SK-N-SH (cell line): ENCODE data around the gene RALY. TPM values are rescaled to one million over a fixed set of nuclear protein-coding genes. Genes with fewer than 3 reads are reported as not detected.

Experiments used
- CTCF ChIA-PET: fragments of 300-600, 350-600 bp; formaldehyde crosslinking; extraction: SDS; loops from one replicate; lab custom pipeline; 2021; lab: Yijun Ruan, JAX
- POLR2A ChIA-PET: fragments of 350-600 bp; sonication (Branson Sonifier 250); formaldehyde crosslinking; extraction: SDS; loops from one replicate; lab custom pipeline; 2020; ENCODE audit warnings: antibody characterized with exemption, inconsistent platforms; lab: Yijun Ruan, JAX
- DNase-seq: peaks from one replicate; pipeline ENCODE4 v3.0.0; 2012
- H2AFZ ChIP-seq: fragments of 200-600 bp; sonication (generic); 2 replicates; pipeline ENCODE4 v1.8.1; 2016; ENCODE audit warnings: antibody characterized with exemption, mild to moderate bottlenecking, low read depth
- H3F3A ChIP-seq: fragments of 200-600 bp; sonication (generic); replicated peaks from 2 replicates; pipeline ENCODE3; 2016; ENCODE audit warnings: antibody characterized with exemption, mild to moderate bottlenecking; ENCODE audit not compliant: insufficient read depth
- H3K27ac ChIP-seq, 2 experiments: fragments of 200-500 bp in 1 of 2; fragments of 200-600 bp in 1 of 2; sonication (Bioruptor generic) in 1 of 2; sonication (generic), shearing (Covaris generic) in 1 of 2; 2 replicates each; pipeline versions ENCODE4 v1.5.1 to v1.6.1; 2014 to 2016; ENCODE audit warnings: low read depth in 2 of 2, inconsistent platforms in 1 of 2, low read length in 1 of 2, mild to moderate bottlenecking in 1 of 2, mixed read lengths in 1 of 2
- H3K27me3 ChIP-seq: fragments of 200-600 bp; sonication (generic), shearing (Covaris generic); 2 replicates; pipeline ENCODE4 v1.6.1; 2016; ENCODE audit warnings: mixed run types; ENCODE audit not compliant: insufficient read depth
- H3K36me3 ChIP-seq, 2 experiments: fragments of 200-500 bp in 1 of 2; fragments of 200-600 bp in 1 of 2; sonication (Bioruptor generic) in 1 of 2; sonication (generic) in 1 of 2; replicated peaks in 1 of 2; 2 replicates each; pipeline versions ENCODE3 to v1.5.1; 2014 to 2016; ENCODE audit warnings: low read length in 1 of 2, mild to moderate bottlenecking in 1 of 2; ENCODE audit not compliant: insufficient read depth in 2 of 2, control insufficient read depth in 1 of 2
- H3K4me1 ChIP-seq, 2 experiments: fragments of 200-500 bp in 1 of 2; fragments of 200-600 bp in 1 of 2; sonication (Bioruptor generic) in 1 of 2; sonication (generic), shearing (Covaris generic) in 1 of 2; 2 replicates each; pipeline versions ENCODE4 v1.5.1 to v1.6.1; 2014 to 2016; ENCODE audit warnings: low read depth in 1 of 2, low read length in 1 of 2, mixed run types in 1 of 2; ENCODE audit not compliant: insufficient read depth in 2 of 2, control insufficient read depth in 1 of 2
- H3K4me2 ChIP-seq: fragments of 200-600 bp; sonication (generic), shearing (Covaris generic); 2 replicates; pipeline ENCODE4 v1.6.1; 2017; ENCODE audit warnings: mixed run types
- H3K4me3 ChIP-seq, 2 experiments: fragments of 200-500 bp in 1 of 2; fragments of 200-600 bp in 1 of 2; sonication (Bioruptor generic) in 1 of 2; sonication (generic), shearing (Covaris generic) in 1 of 2; 2 replicates each; pipeline versions ENCODE4 v1.5.1 to v1.8.1; 2014 to 2016; ENCODE audit warnings: low read depth in 2 of 2, inconsistent platforms in 1 of 2, low read length in 1 of 2, mild to moderate bottlenecking in 1 of 2, mixed read lengths in 1 of 2, moderate library complexity in 1 of 2
- H3K79me2 ChIP-seq: fragments of 200-600 bp; sonication (generic); 2 replicates; pipeline ENCODE4 v1.8.1; 2017; ENCODE audit warnings: mild to moderate bottlenecking; ENCODE audit not compliant: insufficient read depth
- H3K9ac ChIP-seq: fragments of 200-600 bp; sonication (generic); 2 replicates; pipeline ENCODE4 v1.6.1; 2017; ENCODE audit warnings: mixed run types
- H3K9me2 ChIP-seq: fragments of 200-600 bp; sonication (generic); 2 replicates; pipeline ENCODE4 v1.6.1; 2017; ENCODE audit warnings: mixed run types
- H3K9me3 ChIP-seq: fragments of 200-600 bp; sonication (generic); 2 replicates; pipeline ENCODE4 v1.6.1; 2017; ENCODE audit warnings: mixed run types, mild to moderate bottlenecking, moderate library complexity
- H4K20me1 ChIP-seq: fragments of 200-600 bp; sonication (generic); 2 replicates; pipeline ENCODE4 v1.6.1; 2017; ENCODE audit warnings: mild to moderate bottlenecking, mixed run types; ENCODE audit not compliant: insufficient read depth
- EP300 ChIP-seq, 2 experiments: IDR thresholded peaks; 2 replicates each; pipeline versions ENCODE4 v1.4.0 to v1.6.1; 2012; ENCODE audit warnings: borderline replicate concordance in 1 of 2, low read depth in 1 of 2, low read length in 1 of 2
- FOSL2 ChIP-seq: IDR thresholded peaks from 2 replicates; pipeline ENCODE4 v1.4.0; 2012; ENCODE audit warnings: low read depth, mild to moderate bottlenecking, moderate library complexity, borderline replicate concordance
- FOXM1 ChIP-seq: IDR thresholded peaks from 2 replicates; pipeline ENCODE4 v1.4.0; 2012; ENCODE audit warnings: low read depth, mild to moderate bottlenecking
- GABPA ChIP-seq: IDR thresholded peaks from 2 replicates; pipeline ENCODE4 v1.4.0; 2012; ENCODE audit warnings: low read depth, mild to moderate bottlenecking
- JUND ChIP-seq: IDR thresholded peaks from 2 replicates; pipeline ENCODE4 v1.4.0; 2012
- MAX ChIP-seq: IDR thresholded peaks from 2 replicates; pipeline ENCODE4 v1.4.0; 2012; ENCODE audit warnings: low read depth
- MXI1 ChIP-seq: IDR thresholded peaks from 2 replicates; pipeline ENCODE4 v1.6.1; 2012; ENCODE audit warnings: mild to moderate bottlenecking, low read depth, low read length, improper control_type of control experiment
- RAD21 ChIP-seq: IDR thresholded peaks from 2 replicates; pipeline ENCODE4 v1.6.1; 2012; ENCODE audit warnings: mild to moderate bottlenecking, low read length
- RCOR1 ChIP-seq: fragments of 150-350 bp; IDR thresholded peaks from 2 replicates; pipeline ENCODE4 v1.6.1; 2017; ENCODE audit warnings: antibody characterized with exemption, low read length
- SMC3 ChIP-seq: IDR thresholded peaks from 2 replicates; pipeline ENCODE4 v1.6.1; 2012; ENCODE audit warnings: low read depth, low read length, improper control_type of control experiment
- TCF12 ChIP-seq: IDR thresholded peaks from 2 replicates; pipeline ENCODE4 v1.4.0; 2012
- WGBS: methylation state at CpG from one replicate; pipeline ENCODE4 v1.1.6; 2017; ENCODE audit warnings: low lambda C conversion rate; 5-methylcytosine and 5-hydroxymethylcytosine counted together
- polyA plus RNA-seq, 3 experiments: library from polyadenylated mRNA; depleted of rRNA; stranded (reverse); fragments of >200 nt; gene quantifications; 2 replicates each; pipeline ENCODE4 v1.2.3, GENCODE V29; 2012
- TF ChIP-seq, protein P1 (sequence below): IDR thresholded peaks from 2 replicates; pipeline ENCODE4 v1.6.1; 2012; ENCODE audit warnings: mild to moderate bottlenecking, low read depth, low read length, moderate library complexity
- TF ChIP-seq, protein P2 (sequence below): fragments of 150-350 bp; IDR thresholded peaks from 2 replicates; pipeline ENCODE4 v1.6.1; 2016; ENCODE audit warnings: mild to moderate bottlenecking, low read depth, low read length
- TF ChIP-seq, protein P3 (sequence below): IDR thresholded peaks from 2 replicates; pipeline ENCODE4 v1.4.0; 2012; ENCODE audit warnings: low read depth, borderline replicate concordance
- TF ChIP-seq, protein P4 (sequence below): fragments of 150-350 bp; IDR thresholded peaks from 2 replicates; pipeline ENCODE4 v1.6.1; 2017; ENCODE audit warnings: antibody characterized with exemption, low read length, low read depth, borderline replicate concordance

RALY gene
- polyA plus RNA-seq, 1 of the 3 experiments (the other 2 are of a cell fraction), result 130 TPM

GRCh38 chr20:34102342-34102741 is 108.6 kb downstream of the RALY start:
- H3K27me3 ChIP-seq, result no peaks in the 10 kb centered on the region
- ChIA-PET CTCF (interaction anchor here (1.0 to 1.6 kb wide), 2 partner anchors 27 to 266 kb away, joined by 3 read pairs; no protein-coding TSS in a partner anchor), POLR2A (no interaction called here)
- no peak overlapping the region for H2AFZ ChIP-seq
- peaks cover 84% of the 10 kb centered on the region for H3K79me2 ChIP-seq
- H3K4me3 ChIP-seq, result no peak overlapping the region
- DNase-seq, result no peak
- no peak overlapping the region for H3K4me2 ChIP-seq
- whole genome bisulfite sequencing, result 100% methylated on average over 2 of the region's 2 CpGs
- no peak overlapping the region for H3K9ac ChIP-seq
- peaks cover 62 to 86% of the 10 kb centered on the region in 2 experiments for H3K36me3 ChIP-seq
- peaks cover 86% of the 10 kb centered on the region for H4K20me1 ChIP-seq
- H3K27ac ChIP-seq, result no peak overlapping the region
- H3K4me1 ChIP-seq, result no peaks in the 10 kb centered on the region
- H3F3A ChIP-seq, result peaks cover 19% of the 10 kb centered on the region
- H3K9me2 ChIP-seq, result no peaks in the 10 kb centered on the region
- TF ChIP-seq RCOR1 (no peak), MAX (no peak), RAD21 (no peak), MXI1 (no peak), JUND (no peak)
- TF ChIP-seq, protein P1, sequence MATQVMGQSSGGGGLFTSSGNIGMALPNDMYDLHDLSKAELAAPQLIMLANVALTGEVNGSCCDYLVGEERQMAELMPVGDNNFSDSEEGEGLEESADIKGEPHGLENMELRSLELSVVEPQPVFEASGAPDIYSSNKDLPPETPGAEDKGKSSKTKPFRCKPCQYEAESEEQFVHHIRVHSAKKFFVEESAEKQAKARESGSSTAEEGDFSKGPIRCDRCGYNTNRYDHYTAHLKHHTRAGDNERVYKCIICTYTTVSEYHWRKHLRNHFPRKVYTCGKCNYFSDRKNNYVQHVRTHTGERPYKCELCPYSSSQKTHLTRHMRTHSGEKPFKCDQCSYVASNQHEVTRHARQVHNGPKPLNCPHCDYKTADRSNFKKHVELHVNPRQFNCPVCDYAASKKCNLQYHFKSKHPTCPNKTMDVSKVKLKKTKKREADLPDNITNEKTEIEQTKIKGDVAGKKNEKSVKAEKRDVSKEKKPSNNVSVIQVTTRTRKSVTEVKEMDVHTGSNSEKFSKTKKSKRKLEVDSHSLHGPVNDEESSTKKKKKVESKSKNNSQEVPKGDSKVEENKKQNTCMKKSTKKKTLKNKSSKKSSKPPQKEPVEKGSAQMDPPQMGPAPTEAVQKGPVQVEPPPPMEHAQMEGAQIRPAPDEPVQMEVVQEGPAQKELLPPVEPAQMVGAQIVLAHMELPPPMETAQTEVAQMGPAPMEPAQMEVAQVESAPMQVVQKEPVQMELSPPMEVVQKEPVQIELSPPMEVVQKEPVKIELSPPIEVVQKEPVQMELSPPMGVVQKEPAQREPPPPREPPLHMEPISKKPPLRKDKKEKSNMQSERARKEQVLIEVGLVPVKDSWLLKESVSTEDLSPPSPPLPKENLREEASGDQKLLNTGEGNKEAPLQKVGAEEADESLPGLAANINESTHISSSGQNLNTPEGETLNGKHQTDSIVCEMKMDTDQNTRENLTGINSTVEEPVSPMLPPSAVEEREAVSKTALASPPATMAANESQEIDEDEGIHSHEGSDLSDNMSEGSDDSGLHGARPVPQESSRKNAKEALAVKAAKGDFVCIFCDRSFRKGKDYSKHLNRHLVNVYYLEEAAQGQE, result no peak
- TF ChIP-seq, protein P2, sequence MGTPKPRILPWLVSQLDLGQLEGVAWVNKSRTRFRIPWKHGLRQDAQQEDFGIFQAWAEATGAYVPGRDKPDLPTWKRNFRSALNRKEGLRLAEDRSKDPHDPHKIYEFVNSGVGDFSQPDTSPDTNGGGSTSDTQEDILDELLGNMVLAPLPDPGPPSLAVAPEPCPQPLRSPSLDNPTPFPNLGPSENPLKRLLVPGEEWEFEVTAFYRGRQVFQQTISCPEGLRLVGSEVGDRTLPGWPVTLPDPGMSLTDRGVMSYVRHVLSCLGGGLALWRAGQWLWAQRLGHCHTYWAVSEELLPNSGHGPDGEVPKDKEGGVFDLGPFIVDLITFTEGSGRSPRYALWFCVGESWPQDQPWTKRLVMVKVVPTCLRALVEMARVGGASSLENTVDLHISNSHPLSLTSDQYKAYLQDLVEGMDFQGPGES, result no peak
- no peaks in the 10 kb centered on the region for H3K9me3 ChIP-seq

DNA sequence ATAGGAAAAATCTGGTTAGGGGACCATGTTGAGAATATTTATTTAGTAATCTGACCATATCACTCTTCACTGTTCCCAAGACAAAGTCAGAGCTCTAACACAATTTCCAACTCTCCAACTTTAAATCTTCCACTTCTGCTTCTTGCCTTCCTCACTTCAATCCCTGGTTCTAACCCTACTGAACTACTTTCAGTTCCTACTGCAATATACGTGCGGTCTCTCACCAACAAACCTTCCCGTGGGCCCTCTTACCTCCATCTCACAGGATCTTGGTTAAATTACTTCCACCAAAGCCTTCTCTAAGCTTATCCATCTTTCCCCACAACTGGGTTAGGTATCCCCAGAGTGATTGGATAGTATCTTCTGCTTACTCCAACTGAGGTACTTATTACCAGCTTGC is 110.3 kb downstream of the RALY start:
- peaks cover 69 to 78% of the 10 kb centered on the region in 2 experiments for H3K36me3 ChIP-seq
- peaks cover 97% of the 10 kb centered on the region for H3K79me2 ChIP-seq
- POLR2A ChIA-PET, result no interaction called here
- TF ChIP-seq FOXM1 (no peak), SMC3 (no peak), FOSL2 (no peak), EP300 (IDR thresholded peaks at IDR 0.05; ENCODE audit: borderline replicate concordance in 1 of 2, low read depth in 1 of 2, low read length in 1 of 2) (no peak), GABPA (no peak), TCF12 (no peak)
- TF ChIP-seq, protein P3, sequence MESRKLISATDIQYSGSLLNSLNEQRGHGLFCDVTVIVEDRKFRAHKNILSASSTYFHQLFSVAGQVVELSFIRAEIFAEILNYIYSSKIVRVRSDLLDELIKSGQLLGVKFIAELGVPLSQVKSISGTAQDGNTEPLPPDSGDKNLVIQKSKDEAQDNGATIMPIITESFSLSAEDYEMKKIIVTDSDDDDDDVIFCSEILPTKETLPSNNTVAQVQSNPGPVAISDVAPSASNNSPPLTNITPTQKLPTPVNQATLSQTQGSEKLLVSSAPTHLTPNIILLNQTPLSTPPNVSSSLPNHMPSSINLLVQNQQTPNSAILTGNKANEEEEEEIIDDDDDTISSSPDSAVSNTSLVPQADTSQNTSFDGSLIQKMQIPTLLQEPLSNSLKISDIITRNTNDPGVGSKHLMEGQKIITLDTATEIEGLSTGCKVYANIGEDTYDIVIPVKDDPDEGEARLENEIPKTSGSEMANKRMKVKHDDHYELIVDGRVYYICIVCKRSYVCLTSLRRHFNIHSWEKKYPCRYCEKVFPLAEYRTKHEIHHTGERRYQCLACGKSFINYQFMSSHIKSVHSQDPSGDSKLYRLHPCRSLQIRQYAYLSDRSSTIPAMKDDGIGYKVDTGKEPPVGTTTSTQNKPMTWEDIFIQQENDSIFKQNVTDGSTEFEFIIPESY, result no peak
- TF ChIP-seq, protein P1, result no peak
- TF ChIP-seq, protein P4, sequence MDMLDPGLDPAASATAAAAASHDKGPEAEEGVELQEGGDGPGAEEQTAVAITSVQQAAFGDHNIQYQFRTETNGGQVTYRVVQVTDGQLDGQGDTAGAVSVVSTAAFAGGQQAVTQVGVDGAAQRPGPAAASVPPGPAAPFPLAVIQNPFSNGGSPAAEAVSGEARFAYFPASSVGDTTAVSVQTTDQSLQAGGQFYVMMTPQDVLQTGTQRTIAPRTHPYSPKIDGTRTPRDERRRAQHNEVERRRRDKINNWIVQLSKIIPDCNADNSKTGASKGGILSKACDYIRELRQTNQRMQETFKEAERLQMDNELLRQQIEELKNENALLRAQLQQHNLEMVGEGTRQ, result no peak

More for the DNA sequence above, 110.3 kb downstream of the RALY start:
- DNase-seq, result no peak
- no peak overlapping the region for H2AFZ ChIP-seq
- H3K4me3 ChIP-seq, result no peak overlapping the region
- H3K27ac ChIP-seq, result no peak overlapping the region
- H3F3A ChIP-seq, result peaks cover 19% of the 10 kb centered on the region
- peaks cover 88% of the 10 kb centered on the region for H4K20me1 ChIP-seq
- H3K9ac ChIP-seq, result no peak overlapping the region
- H3K9me2 ChIP-seq, result no peaks in the 10 kb centered on the region
- no peaks in the 10 kb centered on the region for H3K9me3 ChIP-seq
- no peak overlapping the region for H3K4me2 ChIP-seq
- CTCF ChIA-PET, result interaction anchor here (1.1 to 1.4 kb wide), 2 partner anchors 9 to 25 kb away, joined by 3 read pairs; no protein-coding TSS in a partner anchor
- peaks cover 0 to 14% of the 10 kb centered on the region in 2 experiments; a peak in 2 of 4 replicates for H3K4me1 ChIP-seq
- WGBS, result 97% methylated on average over 3 of the region's 3 CpGs
- no peaks in the 10 kb centered on the region for H3K27me3 ChIP-seq
